HepG2 (cell line): ENCODE measurements around the gene PLCB4. TPM values are rescaled to one million over a fixed set of nuclear protein-coding genes. Genes with fewer than 3 reads are reported as not detected.
A peak's percentile ranks its signal among the peaks of the same experiment; 100 is the strongest.

ENCODE experiments used
- CCDC6 ChIP-seq: sonication (generic); formaldehyde crosslinking; IDR thresholded peaks from 2 replicates; pipeline ENCODE4 v1.8.1; 2022; ENCODE audit warnings: mild to moderate bottlenecking, missing genetic modification reagents, moderate library complexity
- FOXC1 ChIP-seq: sonication (generic); formaldehyde crosslinking; IDR thresholded peaks from 2 replicates; pipeline ENCODE4 v1.8.0; 2022; ENCODE audit warnings: mild to moderate bottlenecking, missing genetic modification reagents, borderline replicate concordance
- FOXJ3 ChIP-seq: sonication (generic); formaldehyde crosslinking; IDR thresholded peaks from 2 replicates; pipeline ENCODE4 v1.4.0; 2020; ENCODE audit warnings: missing genetic modification reagents, mild to moderate bottlenecking, borderline replicate concordance
- GATA4 ChIP-seq: sonication (generic); IDR thresholded peaks from 2 replicates; pipeline ENCODE4 v1.6.1; 2016; ENCODE audit warnings: antibody characterized with exemption, low read depth, borderline replicate concordance
- HCFC1 ChIP-seq: fragments of 150-350 bp; IDR thresholded peaks from 2 replicates; pipeline ENCODE4 v1.6.1; 2014; ENCODE audit warnings: low read depth, low read length
- HES4 ChIP-seq: sonication (generic); formaldehyde crosslinking; IDR thresholded peaks from 2 replicates; pipeline ENCODE4 v1.9.0; 2021; ENCODE audit warnings: mild to moderate bottlenecking, missing genetic modification reagents, borderline replicate concordance
- HMGA1 ChIP-seq: sonication (generic); formaldehyde crosslinking; conservative IDR thresholded peaks from 2 replicates; pipeline ENCODE4 v1.4.0; 2020; ENCODE audit warnings: missing genetic modification reagents
- JUNB ChIP-seq: sonication (generic); formaldehyde crosslinking; IDR thresholded peaks from 2 replicates; pipeline ENCODE4 v1.8.0; 2022; ENCODE audit warnings: missing genetic modification reagents, mild to moderate bottlenecking, borderline replicate concordance
- PAF1 ChIP-seq: IDR thresholded peaks from 2 replicates; pipeline ENCODE4 v1.6.1; 2016; ENCODE audit warnings: missing genetic modification reagents, missing compliant biosample characterization
- RAD21 ChIP-seq: fragments of 450-650 bp; formaldehyde crosslinking; IDR thresholded peaks from 2 replicates; pipeline ENCODE4 v1.5.0; 2020; ENCODE audit warnings: mild to moderate bottlenecking
- RAD51 ChIP-seq: fragments of 450-650 bp; IDR thresholded peaks from 2 replicates; pipeline ENCODE4 v1.6.1; 2016; ENCODE audit warnings: borderline replicate concordance
- SRSF1 ChIP-seq: fragments of 200-400 bp; formaldehyde crosslinking; optimal IDR thresholded peaks from 2 replicates; pipeline ENCODE3; 2017; ENCODE audit warnings: mild to moderate bottlenecking, low read depth, low read length, moderate library complexity
- TGIF2 ChIP-seq: IDR thresholded peaks from 2 replicates; pipeline ENCODE4 v1.6.1; 2016; ENCODE audit warnings: control low read depth, missing compliant biosample characterization
- TSC22D2 ChIP-seq: sonication (generic); formaldehyde crosslinking; IDR thresholded peaks from 2 replicates; pipeline ENCODE4 v1.5.1; 2020; ENCODE audit warnings: missing genetic modification reagents, mild to moderate bottlenecking, borderline replicate concordance
- ZBTB20 ChIP-seq: sonication (generic); formaldehyde crosslinking; IDR thresholded peaks from 2 replicates; pipeline ENCODE4 v1.8.1; 2023; ENCODE audit warnings: missing genetic modification reagents, low read depth, mild to moderate bottlenecking, borderline replicate concordance
- ZFP62 ChIP-seq: sonication (generic); formaldehyde crosslinking; IDR thresholded peaks from 2 replicates; pipeline ENCODE4 v1.4.0; 2020; ENCODE audit warnings: missing genetic modification reagents
- ZNF30 ChIP-seq: sonication (generic); formaldehyde crosslinking; IDR thresholded peaks from 2 replicates; pipeline ENCODE4 v1.5.0; 2020; ENCODE audit warnings: mild to moderate bottlenecking, missing genetic modification reagents
- ZNF33B ChIP-seq: sonication (generic); formaldehyde crosslinking; IDR thresholded peaks from 2 replicates; pipeline ENCODE4 v1.5.1; 2020; ENCODE audit warnings: mild to moderate bottlenecking, missing genetic modification reagents
- ZNF564 ChIP-seq: sonication (generic); formaldehyde crosslinking; IDR thresholded peaks from 2 replicates; pipeline ENCODE4 v1.8.1; 2023; ENCODE audit warnings: mild to moderate bottlenecking, missing genetic modification reagents
- ZNF605 ChIP-seq: sonication (generic); formaldehyde crosslinking; IDR thresholded peaks from 2 replicates; pipeline ENCODE4 v1.8.0; 2022; ENCODE audit warnings: mild to moderate bottlenecking, missing genetic modification reagents
- polyA plus RNA-seq, 8 experiments: library from polyadenylated mRNA; depleted of rRNA in 3 of 8; stranded (reverse) in 7 of 8; unstranded in 1 of 8; fragments of >200 nt; fragmentation: Illumina TruSeq in 4 of 8; extraction: Trizol in 4 of 8; gene quantifications; 2 replicates each; pipeline versions ENCODE4 v1.2.1 to v1.2.3, GENCODE V29; 2011 to 2016; ENCODE audit warnings: low read depth in 4 of 8, missing spikeins in 1 of 8, mixed read lengths in 1 of 8; ENCODE audit not compliant: insufficient read depth in 1 of 8
- total RNA-seq, 5 experiments: library from RNA; depleted of rRNA; stranded (reverse); fragments of >200 nt; fragmentation: Illumina TruSeq; extraction: Trizol; gene quantifications; 2 replicates each; pipeline ENCODE4 v1.2.3, GENCODE V29; 2016; ENCODE audit warnings: low read depth in 1 of 5
- TF ChIP-seq, protein P1 (sequence below): sonication (generic); formaldehyde crosslinking; IDR thresholded peaks from 2 replicates; pipeline ENCODE4 v1.8.1; 2023; ENCODE audit warnings: mild to moderate bottlenecking, missing genetic modification reagents, borderline replicate concordance
- TF ChIP-seq, protein P2 (sequence below): sonication (generic); formaldehyde crosslinking; IDR thresholded peaks from 2 replicates; pipeline ENCODE4 v1.5.1; 2020; ENCODE audit warnings: missing genetic modification reagents, mild to moderate bottlenecking, borderline replicate concordance
- TF ChIP-seq, protein P3 (sequence below): sonication (generic); formaldehyde crosslinking; IDR thresholded peaks from 2 replicates; pipeline ENCODE4 v1.8.0; 2022; ENCODE audit warnings: mild to moderate bottlenecking, missing genetic modification reagents; ENCODE audit not compliant: insufficient replicate concordance
- TF ChIP-seq, protein P4 (sequence below): sonication (generic); formaldehyde crosslinking; IDR thresholded peaks from 2 replicates; pipeline ENCODE4 v1.4.0; 2020; ENCODE audit warnings: missing genetic modification reagents

The PLCB4 gene
- total and polyA plus RNA-seq, 2 of the 13 experiments (the other 11 are each of a cell fraction or from before 2014, with no cell fraction given), result 0.01 TPM; not detected in 1

DNA sequence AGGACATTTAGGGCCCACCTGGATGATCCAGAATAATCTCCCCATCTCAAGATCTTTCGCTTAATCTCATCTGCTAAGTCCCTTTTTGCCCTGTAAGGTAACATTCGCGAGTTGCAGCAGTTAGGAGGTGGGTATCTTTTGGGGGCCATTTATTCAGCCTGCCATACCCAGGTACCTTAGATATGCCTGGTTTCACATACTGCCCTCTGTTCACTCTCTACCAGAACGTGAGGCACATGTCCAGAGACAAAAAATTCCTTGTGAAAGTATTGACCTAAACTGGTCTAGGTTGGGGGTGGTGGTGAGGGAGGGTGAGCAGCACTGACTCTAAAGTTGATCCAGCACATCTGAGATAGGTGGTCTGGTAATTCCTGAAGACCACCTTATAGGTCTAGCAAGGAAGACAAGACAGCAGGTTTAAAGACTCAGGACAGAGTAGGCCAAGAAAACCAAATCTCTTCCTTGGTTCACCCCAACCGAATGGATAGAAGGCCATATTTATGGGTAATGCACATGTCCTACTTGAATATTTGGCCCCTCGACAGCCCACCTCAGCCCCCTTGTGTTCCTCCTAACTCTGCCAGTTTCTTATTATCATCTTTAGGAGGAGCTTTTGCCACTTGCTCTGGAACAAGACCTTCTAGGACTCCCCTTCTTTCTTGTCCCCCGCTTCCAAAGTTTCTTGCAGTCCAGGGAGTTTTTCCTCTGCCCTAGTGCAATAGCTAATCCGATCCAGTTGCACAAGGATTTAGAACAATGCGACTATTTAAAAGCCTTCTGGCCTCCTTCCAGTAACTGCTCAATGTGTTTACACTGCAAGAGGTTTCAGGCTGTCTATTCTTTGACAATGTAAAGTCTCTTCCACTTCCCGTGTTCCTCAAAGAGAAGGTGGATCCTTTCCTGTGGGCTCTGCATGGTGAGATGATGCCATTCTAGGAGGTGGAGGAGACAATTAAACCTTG, 232.5 kb downstream of the PLCB4 start (continued):
- TF ChIP-seq, protein P1, sequence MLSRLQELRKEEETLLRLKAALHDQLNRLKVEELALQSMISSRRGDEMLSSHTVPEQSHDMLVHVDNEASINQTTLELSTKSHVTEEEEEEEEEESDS (CRISPR knock-in tag), result no peak
- no peak for TF ChIP-seq ZNF605 (CRISPR knock-in tag)
- TF ChIP-seq JUNB (CRISPR knock-in tag), result no peak
- no peak for TF ChIP-seq ZNF564
- TF ChIP-seq FOXJ3 (CRISPR knock-in tag), result peak; percentile 87; the same call in 1 of the 2 replicates
- TF ChIP-seq HCFC1, result no peak
- TF ChIP-seq HES4 (CRISPR knock-in tag), result no peak
- no peak for TF ChIP-seq ZNF30 (CRISPR knock-in tag)
- TF ChIP-seq SRSF1, result no peak
- no peak for TF ChIP-seq PAF1 (CRISPR knock-in tag)
- TF ChIP-seq, protein P2, sequence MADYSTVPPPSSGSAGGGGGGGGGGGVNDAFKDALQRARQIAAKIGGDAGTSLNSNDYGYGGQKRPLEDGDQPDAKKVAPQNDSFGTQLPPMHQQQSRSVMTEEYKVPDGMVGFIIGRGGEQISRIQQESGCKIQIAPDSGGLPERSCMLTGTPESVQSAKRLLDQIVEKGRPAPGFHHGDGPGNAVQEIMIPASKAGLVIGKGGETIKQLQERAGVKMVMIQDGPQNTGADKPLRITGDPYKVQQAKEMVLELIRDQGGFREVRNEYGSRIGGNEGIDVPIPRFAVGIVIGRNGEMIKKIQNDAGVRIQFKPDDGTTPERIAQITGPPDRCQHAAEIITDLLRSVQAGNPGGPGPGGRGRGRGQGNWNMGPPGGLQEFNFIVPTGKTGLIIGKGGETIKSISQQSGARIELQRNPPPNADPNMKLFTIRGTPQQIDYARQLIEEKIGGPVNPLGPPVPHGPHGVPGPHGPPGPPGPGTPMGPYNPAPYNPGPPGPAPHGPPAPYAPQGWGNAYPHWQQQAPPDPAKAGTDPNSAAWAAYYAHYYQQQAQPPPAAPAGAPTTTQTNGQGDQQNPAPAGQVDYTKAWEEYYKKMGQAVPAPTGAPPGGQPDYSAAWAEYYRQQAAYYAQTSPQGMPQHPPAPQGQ (CRISPR knock-in tag), result no peak
- no peak for TF ChIP-seq TGIF2 (CRISPR knock-in tag)
- TF ChIP-seq RAD51, result no peak
- TF ChIP-seq, protein P3, sequence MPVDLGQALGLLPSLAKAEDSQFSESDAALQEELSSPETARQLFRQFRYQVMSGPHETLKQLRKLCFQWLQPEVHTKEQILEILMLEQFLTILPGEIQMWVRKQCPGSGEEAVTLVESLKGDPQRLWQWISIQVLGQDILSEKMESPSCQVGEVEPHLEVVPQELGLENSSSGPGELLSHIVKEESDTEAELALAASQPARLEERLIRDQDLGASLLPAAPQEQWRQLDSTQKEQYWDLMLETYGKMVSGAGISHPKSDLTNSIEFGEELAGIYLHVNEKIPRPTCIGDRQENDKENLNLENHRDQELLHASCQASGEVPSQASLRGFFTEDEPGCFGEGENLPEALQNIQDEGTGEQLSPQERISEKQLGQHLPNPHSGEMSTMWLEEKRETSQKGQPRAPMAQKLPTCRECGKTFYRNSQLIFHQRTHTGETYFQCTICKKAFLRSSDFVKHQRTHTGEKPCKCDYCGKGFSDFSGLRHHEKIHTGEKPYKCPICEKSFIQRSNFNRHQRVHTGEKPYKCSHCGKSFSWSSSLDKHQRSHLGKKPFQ (CRISPR knock-in tag), result no peak
- TF ChIP-seq, protein P4, sequence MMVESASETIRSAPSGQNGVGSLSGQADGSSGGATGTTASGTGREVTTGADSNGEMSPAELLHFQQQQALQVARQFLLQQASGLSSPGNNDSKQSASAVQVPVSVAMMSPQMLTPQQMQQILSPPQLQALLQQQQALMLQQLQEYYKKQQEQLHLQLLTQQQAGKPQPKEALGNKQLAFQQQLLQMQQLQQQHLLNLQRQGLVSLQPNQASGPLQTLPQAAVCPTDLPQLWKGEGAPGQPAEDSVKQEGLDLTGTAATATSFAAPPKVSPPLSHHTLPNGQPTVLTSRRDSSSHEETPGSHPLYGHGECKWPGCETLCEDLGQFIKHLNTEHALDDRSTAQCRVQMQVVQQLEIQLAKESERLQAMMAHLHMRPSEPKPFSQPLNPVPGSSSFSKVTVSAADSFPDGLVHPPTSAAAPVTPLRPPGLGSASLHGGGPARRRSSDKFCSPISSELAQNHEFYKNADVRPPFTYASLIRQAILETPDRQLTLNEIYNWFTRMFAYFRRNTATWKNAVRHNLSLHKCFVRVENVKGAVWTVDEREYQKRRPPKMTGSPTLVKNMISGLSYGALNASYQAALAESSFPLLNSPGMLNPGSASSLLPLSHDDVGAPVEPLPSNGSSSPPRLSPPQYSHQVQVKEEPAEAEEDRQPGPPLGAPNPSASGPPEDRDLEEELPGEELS (CRISPR knock-in tag), result peak; percentile 90
- no peak for TF ChIP-seq FOXC1 (CRISPR knock-in tag)
- TF ChIP-seq ZNF33B (CRISPR knock-in tag), result no peak
- no peak for TF ChIP-seq HMGA1 (CRISPR knock-in tag)
- 0 out of 2 replicates have a peak, but pooled peaks have one; percentile 58 for TF ChIP-seq TSC22D2 (CRISPR knock-in tag)
- no peak for TF ChIP-seq CCDC6 (CRISPR knock-in tag)
- TF ChIP-seq ZBTB20 (CRISPR knock-in tag), result peak; percentile 69; the same call in 1 of the 2 replicates
- TF ChIP-seq RAD21 (CRISPR knock-in tag), result no peak
- TF ChIP-seq GATA4, result no peak
- no peak for TF ChIP-seq ZFP62 (CRISPR knock-in tag)
